GM23248 (cell line): ENCODE measurements around the gene KIF5A.

Experiments
- EZH2 ChIP-seq: fragments of 200-600 bp; sonication (generic); IDR thresholded peaks from 2 replicates; pipeline ENCODE4 v1.6.1; 2018; ENCODE audit warnings: antibody characterized with exemption, mild to moderate bottlenecking; ENCODE audit not compliant: insufficient read depth, poor library complexity, severe bottlenecking
- EZH2phosphoT487 ChIP-seq: fragments of 200-600 bp; sonication (generic); IDR thresholded peaks from 2 replicates; pipeline ENCODE4 v1.6.1; 2018; ENCODE audit warnings: antibody characterized with exemption, moderate library complexity, mild to moderate bottlenecking, low read depth; ENCODE audit not compliant: insufficient read depth

DNA sequence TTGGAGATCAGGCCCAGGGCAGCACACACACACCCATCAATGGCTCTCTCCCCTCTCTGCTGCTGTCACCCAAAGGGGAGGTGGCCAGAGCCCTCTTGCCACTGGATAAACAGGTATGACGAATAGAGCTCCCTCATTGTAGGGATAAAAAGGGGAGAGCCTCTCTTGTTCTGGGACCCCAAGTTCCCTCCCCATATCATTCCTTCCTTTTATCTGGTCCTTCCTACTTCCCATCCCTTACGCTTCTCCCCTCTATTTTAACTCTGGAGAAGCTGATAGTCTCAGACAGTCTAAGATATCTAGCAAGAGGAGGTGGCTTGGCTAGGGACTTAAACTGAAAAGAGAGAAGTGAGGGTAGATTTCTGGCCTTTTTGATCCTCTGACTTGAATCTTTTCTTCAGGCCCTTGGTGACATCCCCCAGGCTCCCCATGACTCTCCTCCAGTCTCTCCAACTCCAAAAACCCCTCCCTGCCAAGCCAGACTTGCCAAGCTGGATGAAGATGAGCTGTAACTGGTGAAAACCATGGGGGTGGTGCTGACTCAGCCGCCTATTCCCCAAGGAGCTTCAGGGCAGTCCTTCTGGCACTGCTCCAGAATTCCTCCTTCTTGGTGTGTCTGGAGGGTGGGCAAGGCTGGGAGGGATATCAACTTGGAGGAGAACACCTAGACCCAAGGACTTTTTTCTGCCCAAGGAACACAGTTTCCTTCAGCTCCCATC lies 66.7 kb downstream of the KIF5A start:
- TF ChIP-seq EZH2phosphoT487 = no peak
- TF ChIP-seq EZH2 = no peak
